GM12801 (cell line): Measurements from ENCODE around the gene WASHC2A.

ENCODE experiments used
- CTCF ChIP-seq: IDR thresholded peaks from one replicate; pipeline ENCODE4 v1.5.1; 2011; ENCODE audit warnings: control low read depth; ENCODE audit not compliant: insufficient read length; ENCODE audit errors: extremely low read depth

The WASHC2A gene

GRCh38 chr10:50063100-50063499 lies 4.7 kb upstream of the WASHC2A start:
- TF ChIP-seq CTCF = no peak

- TF ChIP-seq CTCF = no peak
These were observed 85.1 kb downstream of the WASHC2A start for GRCh38 chr10:50152792-50153272.
